GM13977 (cell line): ENCODE measurements around the gene TSEN15.

Experiments
- DNase-seq: peaks from one replicate; pipeline ENCODE4 v3.0.0; 2012; ENCODE audit warnings: low spot score
- CTCF ChIP-seq: IDR thresholded peaks from 2 replicates; pipeline ENCODE4 v1.5.1; 2012; ENCODE audit warnings: mild to moderate bottlenecking, control low read depth; ENCODE audit not compliant: insufficient read depth; ENCODE audit errors: extremely low read depth, missing control alignments
- in situ Hi-C: fragments of 300-500 bp; cut with MboI; formaldehyde crosslinking; loops from one replicate; pipeline ENCODE4 v1.12.0; 2022; ENCODE audit warnings: low sequenced_read_pairs, low pct_unique_long_range_greater_than_20kb, mixed read lengths, inconsistent platforms; ENCODE audit not compliant: unreplicated experiment

Gene TSEN15

GRCh38 chr1:184075055-184076029 lies 23.8 kb downstream of the TSEN15 start:
- DNase-seq, result peak; percentile 28
- TF ChIP-seq CTCF, result peak; percentile 58
- in situ Hi-C loops, result loop anchor here (25.0 kb wide), 1 partner anchor 587 kb away; no protein-coding TSS in a partner anchor

GRCh38 chr1:184078564-184079249 lies 27.2 kb downstream of the TSEN15 start:
- no peak for DNase-seq
- no peak for TF ChIP-seq CTCF
- in situ Hi-C loops, result loop anchor here (25.0 kb wide), 1 partner anchor 584 kb away; no protein-coding TSS in a partner anchor

GRCh38 chr1:184080309-184080708 lies 28.8 kb downstream of the TSEN15 start:
- no peak for TF ChIP-seq CTCF
- in situ Hi-C loops, result loop anchor here (10.0 to 25.0 kb wide), 2 partner anchors 144 to 582 kb away; no protein-coding TSS in a partner anchor
- no peak for DNase-seq

GRCh38 chr1:184082541-184083415 lies 31.2 kb downstream of the TSEN15 start:
- DNase-seq, result no peak
- in situ Hi-C loops, result loop anchor here (10.0 to 25.0 kb wide), 2 partner anchors 142 to 580 kb away; no protein-coding TSS in a partner anchor
- TF ChIP-seq CTCF, result no peak

GRCh38 chr1:184085667-184086066 lies 34.1 kb downstream of the TSEN15 start:
- in situ Hi-C loops, result loop anchor here (10.0 to 25.0 kb wide), 2 partner anchors 139 to 577 kb away; no protein-coding TSS in a partner anchor
- no peak for DNase-seq
- no peak for TF ChIP-seq CTCF
